ENCODE results near the gene FAM222B. TPM values are rescaled to one million over a fixed set of nuclear protein-coding genes. Genes with fewer than 3 reads are reported as not detected.
A peak's percentile ranks its signal among the peaks of the same experiment; 100 is the strongest.

Gene FAM222B
- total RNA-seq, 1 experiment from 2014 or later, result 18.5 TPM

DNA sequence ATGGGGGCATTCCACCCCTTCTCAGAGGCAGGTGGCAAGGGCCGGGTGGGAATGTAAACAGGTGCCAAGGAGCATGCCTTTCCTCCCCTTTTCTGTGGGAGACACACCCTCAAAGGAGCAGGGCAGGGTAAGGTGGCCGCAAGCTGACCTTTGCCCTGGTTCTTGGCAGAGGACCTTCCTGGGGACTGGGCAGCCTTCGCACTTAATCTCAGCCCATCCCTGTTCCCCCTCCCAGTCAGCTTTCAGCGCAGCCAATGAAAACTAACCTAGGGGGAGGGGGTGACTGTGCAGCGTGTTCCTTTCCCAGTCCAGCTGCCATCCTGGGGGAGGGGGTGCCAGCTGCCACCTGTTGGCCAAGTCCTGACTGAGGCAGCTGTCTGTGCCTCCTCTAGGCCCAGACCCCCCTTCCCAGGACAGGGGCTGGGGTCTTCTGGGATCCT is 96.0 kb downstream of the FAM222B start:
- Mint-ChIP-seq H3K4me3 (ENCODE audit: unreplicated experiment) (peak overlapping the region; percentile 91), H3K4me1 (ENCODE audit: insufficient read depth, unreplicated experiment) (peaks cover 19% of the 10 kb centered on the region), H3K27me3 (ENCODE audit: insufficient read depth, unreplicated experiment) (no peaks in the 10 kb centered on the region)

GRCh38 chr17:28745786-28746411 is 96.7 kb downstream of the FAM222B start:
- CTCF ChIA-PET, result interaction anchor here (1.0 to 15.1 kb wide), 7 partner anchors 9 to 156 kb away, joined by 3 to 365 read pairs (median 4); partner anchors contain the start of genes DHRS13, FLOT2, NEK8 and TLCD1
- intact Hi-C loops (cut with micrococcal nuclease), result no loop called here
- Mint-ChIP-seq H3K4me3 (ENCODE audit: unreplicated experiment) (peak overlapping the region; percentile 91), H3K27me3 (ENCODE audit: insufficient read depth, unreplicated experiment) (no peaks in the 10 kb centered on the region), H3K4me1 (ENCODE audit: insufficient read depth, unreplicated experiment) (peaks cover 19% of the 10 kb centered on the region), H3K9me3 (ENCODE audit: unreplicated experiment) (no peaks in the 10 kb centered on the region), H3K36me3 (ENCODE audit: insufficient read depth, unreplicated experiment) (peaks cover 61% of the 10 kb centered on the region), H3K27ac (ENCODE audit: low read depth, unreplicated experiment) (peak overlapping the region; percentile 89)
- POLR2A ChIA-PET, result interaction anchor here (0.7 to 17.3 kb wide), 19 partner anchors 14 to 431 kb away, joined by 3 to 1135 read pairs (median 7); partner anchors contain the start of genes DHRS13, FLOT2, NEK8 and PHF12
- peak; percentile 94 for DNase-seq (ENCODE audit: unreplicated experiment)
- BruUV-seq (replicated peaks), result no TSS peak
- TF ChIP-seq, protein P1, sequence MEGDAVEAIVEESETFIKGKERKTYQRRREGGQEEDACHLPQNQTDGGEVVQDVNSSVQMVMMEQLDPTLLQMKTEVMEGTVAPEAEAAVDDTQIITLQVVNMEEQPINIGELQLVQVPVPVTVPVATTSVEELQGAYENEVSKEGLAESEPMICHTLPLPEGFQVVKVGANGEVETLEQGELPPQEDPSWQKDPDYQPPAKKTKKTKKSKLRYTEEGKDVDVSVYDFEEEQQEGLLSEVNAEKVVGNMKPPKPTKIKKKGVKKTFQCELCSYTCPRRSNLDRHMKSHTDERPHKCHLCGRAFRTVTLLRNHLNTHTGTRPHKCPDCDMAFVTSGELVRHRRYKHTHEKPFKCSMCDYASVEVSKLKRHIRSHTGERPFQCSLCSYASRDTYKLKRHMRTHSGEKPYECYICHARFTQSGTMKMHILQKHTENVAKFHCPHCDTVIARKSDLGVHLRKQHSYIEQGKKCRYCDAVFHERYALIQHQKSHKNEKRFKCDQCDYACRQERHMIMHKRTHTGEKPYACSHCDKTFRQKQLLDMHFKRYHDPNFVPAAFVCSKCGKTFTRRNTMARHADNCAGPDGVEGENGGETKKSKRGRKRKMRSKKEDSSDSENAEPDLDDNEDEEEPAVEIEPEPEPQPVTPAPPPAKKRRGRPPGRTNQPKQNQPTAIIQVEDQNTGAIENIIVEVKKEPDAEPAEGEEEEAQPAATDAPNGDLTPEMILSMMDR (IDR thresholded peaks at IDR 0.05; ENCODE audit: unreplicated experiment), result no peak

More for the DNA sequence above, 96.0 kb downstream of the FAM222B start:
- Mint-ChIP-seq H3K9me3 (ENCODE audit: unreplicated experiment) (no peaks in the 10 kb centered on the region), H3K27ac (ENCODE audit: low read depth, unreplicated experiment) (peak overlapping the region; percentile 89), H3K36me3 (ENCODE audit: insufficient read depth, unreplicated experiment) (peaks cover 69% of the 10 kb centered on the region)
- no TSS peak for BruUV-seq (replicated peaks)
- ChIA-PET CTCF (interaction anchor here (1.0 to 15.1 kb wide), 7 partner anchors 8 to 156 kb away, joined by 3 to 365 read pairs (median 4); partner anchors contain the start of genes DHRS13, FLOT2, NEK8 and TLCD1), POLR2A (interaction anchor here (1.1 to 17.3 kb wide), 9 partner anchors 17 to 206 kb away, joined by 3 to 1135 read pairs (median 14); partner anchors contain the start of genes DHRS13, NEK8, PHF12 and RPL23A)
- TF ChIP-seq, protein P1 (IDR thresholded peaks at IDR 0.05; ENCODE audit: unreplicated experiment), result no peak
- peak; percentile 71 for DNase-seq (ENCODE audit: unreplicated experiment)
- intact Hi-C loops (cut with micrococcal nuclease), result no loop called here

DNA sequence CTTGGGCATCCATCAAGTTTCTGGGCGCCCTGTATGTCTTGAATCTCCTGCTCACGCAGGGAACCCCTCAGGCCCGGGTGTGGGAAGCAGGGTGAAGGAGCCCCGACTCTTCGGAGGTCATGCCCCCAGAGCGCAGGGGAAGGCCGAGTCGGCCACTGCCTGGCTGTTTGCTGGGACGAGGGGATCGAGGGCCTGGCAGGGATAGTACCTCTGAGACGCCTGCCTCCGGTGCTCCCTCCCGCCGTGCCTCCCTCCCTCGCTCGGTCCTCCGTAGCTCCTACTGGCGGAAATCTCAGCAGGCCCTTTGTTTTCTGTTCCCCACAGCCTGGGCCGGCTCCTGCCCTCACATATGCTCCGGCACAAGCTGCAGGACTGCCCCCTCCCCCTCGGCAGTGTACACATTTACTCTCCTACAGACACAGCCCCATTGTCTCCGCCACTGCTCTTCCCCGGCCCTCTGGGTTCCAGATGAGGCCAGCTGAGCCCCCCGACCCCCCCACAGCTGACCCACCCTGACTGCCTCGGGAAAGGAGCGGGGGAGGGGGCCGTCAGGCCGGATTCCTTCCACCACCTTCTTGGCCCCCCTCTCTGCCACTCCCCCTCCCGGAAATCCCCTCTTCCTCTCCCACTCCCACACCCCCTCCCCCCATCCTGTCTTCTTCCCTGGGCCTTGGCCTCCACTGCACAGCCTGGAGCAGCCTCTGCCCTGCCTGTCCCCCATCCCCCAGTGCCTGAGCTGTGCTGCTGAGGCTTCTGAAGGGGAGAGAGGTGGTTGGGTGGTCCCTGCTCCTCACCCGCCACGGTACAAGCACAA is 97.4 kb downstream of the FAM222B start:
- peak overlapping the region; percentile 91 for H3K4me3 Mint-ChIP-seq (ENCODE audit: unreplicated experiment)

More for the DNA sequence above, 97.4 kb downstream of the FAM222B start:
- Mint-ChIP-seq H3K27ac (ENCODE audit: low read depth, unreplicated experiment) (peak overlapping the region; percentile 89), H3K36me3 (ENCODE audit: insufficient read depth, unreplicated experiment) (peaks cover 54% of the 10 kb centered on the region), H3K9me3 (ENCODE audit: unreplicated experiment) (no peaks in the 10 kb centered on the region), H3K4me1 (ENCODE audit: insufficient read depth, unreplicated experiment) (peaks cover 19% of the 10 kb centered on the region), H3K27me3 (ENCODE audit: insufficient read depth, unreplicated experiment) (no peaks in the 10 kb centered on the region)
- ChIA-PET CTCF (interaction anchor here (1.0 to 15.1 kb wide), 3 partner anchors 20 to 162 kb away, joined by 3 to 365 read pairs (median 8); partner anchors contain the start of genes DHRS13, NEK8 and TLCD1), POLR2A (interaction anchor here (0.7 to 17.3 kb wide), 22 partner anchors 15 to 431 kb away, joined by 3 to 1135 read pairs (median 6); partner anchors contain the start of genes DHRS13, FLOT2, NEK8 and PHF12)
- TF ChIP-seq, protein P1 (IDR thresholded peaks at IDR 0.05; ENCODE audit: unreplicated experiment), result no peak
- peak; percentile 52 for DNase-seq (ENCODE audit: unreplicated experiment)
- BruUV-seq (replicated peaks), result no TSS peak
- intact Hi-C loops (cut with micrococcal nuclease), result no loop called here

Data from MCF 10A (cell line).